Left kidney (tissue), 8 donors: Measurements from ENCODE around the gene ADORA2A. TPM values are rescaled to one million over a fixed set of nuclear protein-coding genes. Genes with fewer than 3 reads are reported as not detected.

Source experiments
- DNase-seq: peaks from one replicate; pipeline ENCODE4 v3.0.0-alpha.2; 2013
- long read RNA-seq, 8 donors: transcript quantifications; one replicate each; lab custom pipeline, GENCODE V29; 2026
- polyA plus RNA-seq: library from polyadenylated mRNA; unstranded; fragments of 120-200 nt; gene quantifications from one replicate; pipeline ENCODE4 v1.2.1, GENCODE V29; 2013; ENCODE audit not compliant: insufficient read length

The ADORA2A gene
- 7.1 TPM for polyA plus RNA-seq
- long read RNA-seq, donor 1, partial matches to known transcripts = 0 of 1 reads
- long read RNA-seq, donor 1, other reads (novel, unspliced or antisense) = 0 of 1 reads
- long read RNA-seq, donor 2 = 0 reads
- long read RNA-seq, donor 3, partial matches to known transcripts = 0 of 1 reads
- long read RNA-seq, donor 3, other reads (novel, unspliced or antisense) = 0 of 1 reads
- long read RNA-seq, donor 4 = 0 reads
- long read RNA-seq, donor 5 = 0 reads
- long read RNA-seq, donor 6 = 0 reads
- long read RNA-seq, donor 7 = 0 reads
- long read RNA-seq, donor 8 = 0 reads

- DNase-seq = no peak
Observed at GRCh38 chr22:24427500-24428164, at the start of gene ADORA2A. Gene ADORA2A (plus strand): TSS chr22:24427599. CDS start chr22:24433405, 5,806 bp downstream.

- DNase-seq = no peak
Observed at GRCh38 chr22:24379536-24379935, 47.9 kb upstream of the ADORA2A start.

- no peak for DNase-seq
Observed at GRCh38 chr22:24380220-24380904, 47.0 kb upstream of the ADORA2A start.

DNA sequence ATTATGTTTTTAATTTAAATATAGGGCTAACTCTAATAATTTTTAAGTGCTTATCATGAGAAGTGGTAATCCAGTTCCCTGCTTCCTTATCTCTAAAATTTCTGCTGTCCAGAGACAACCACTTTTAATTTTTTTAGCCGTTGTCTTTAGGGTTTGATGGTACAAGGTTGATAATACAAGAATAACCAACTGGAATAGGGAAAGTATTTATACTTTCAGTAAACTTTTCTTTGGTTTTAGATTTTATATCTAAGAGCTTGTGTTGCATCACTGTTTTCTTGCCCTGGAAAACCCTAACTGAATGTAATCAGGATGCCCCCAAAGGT, 46.5 kb upstream of the ADORA2A start:
- DNase-seq = no peak

GRCh38 chr22:24383061-24383460, 44.3 kb upstream of the ADORA2A start:
- no peak for DNase-seq

DNA sequence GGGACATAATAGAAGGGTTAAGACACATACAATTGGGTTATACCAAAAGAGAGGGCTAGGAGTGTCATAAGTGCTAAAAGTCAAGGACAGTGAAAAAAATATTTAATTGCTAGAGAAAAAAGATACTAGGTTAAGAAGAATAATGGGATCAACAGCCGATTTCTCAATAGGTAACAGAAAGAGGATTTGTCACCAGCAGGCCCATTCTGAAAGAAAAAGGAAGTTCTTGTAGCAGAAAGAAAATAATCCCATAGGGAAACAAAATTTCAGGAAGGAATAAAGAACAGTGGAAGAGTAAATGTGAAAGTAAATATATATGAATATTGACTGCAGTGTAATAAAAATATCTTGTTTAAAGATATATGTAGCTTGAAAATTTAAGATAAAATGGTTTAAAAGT, 43.3 kb upstream of the ADORA2A start:
- DNase-seq = no peak

DNA sequence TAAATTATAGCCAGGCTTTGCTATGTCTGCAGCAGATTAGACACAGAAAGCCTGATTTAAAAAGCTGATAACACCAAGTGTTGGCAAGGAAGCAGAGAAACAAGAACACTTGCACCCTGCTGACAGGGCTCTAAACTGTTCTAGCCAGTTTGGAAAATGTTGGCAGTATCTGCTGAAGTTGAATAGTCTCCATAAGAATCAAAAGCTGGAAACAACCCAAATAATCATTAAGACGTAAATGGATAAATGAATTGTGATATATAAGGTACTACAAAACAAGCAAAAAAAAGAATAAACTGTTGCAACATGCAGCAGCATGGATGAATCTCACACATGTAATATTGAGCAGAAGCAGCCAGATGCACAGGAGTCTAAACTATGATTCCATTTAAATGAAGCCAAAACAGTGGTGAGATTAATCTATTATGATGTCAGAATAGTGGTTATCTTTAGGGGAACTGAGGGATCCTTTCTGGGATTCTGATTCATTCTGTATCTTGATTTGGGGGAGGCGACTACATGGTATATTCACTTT, 40.4 kb upstream of the ADORA2A start:
- DNase-seq = no peak

GRCh38 chr22:24389680-24390079, 37.7 kb upstream of the ADORA2A start:
- no peak for DNase-seq

GRCh38 chr22:24390156-24390555, 37.2 kb upstream of the ADORA2A start:
- no peak for DNase-seq

DNA sequence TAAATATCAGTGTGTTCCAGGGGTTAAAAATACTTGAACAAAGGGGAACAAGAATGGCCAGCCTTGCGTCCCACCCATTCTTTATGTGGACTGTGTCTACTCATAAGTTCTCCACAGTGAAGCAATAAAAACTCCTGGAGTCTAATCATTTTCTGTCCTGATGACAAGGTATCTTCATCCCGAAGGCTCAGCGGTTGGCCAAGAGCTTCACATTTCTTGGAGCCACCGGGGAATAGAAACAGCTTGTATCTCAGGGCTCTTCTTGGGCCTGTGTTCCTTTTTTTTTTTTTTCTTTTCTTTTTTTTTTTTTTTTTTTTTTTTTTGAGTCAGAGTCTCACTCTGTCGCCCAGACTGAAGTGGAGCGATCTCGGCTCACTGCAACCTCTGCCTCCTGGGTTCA, 36.8 kb upstream of the ADORA2A start:
- no peak for DNase-seq

- no peak for DNase-seq
Observed at GRCh38 chr22:24391836-24392217, 35.6 kb upstream of the ADORA2A start.

DNA sequence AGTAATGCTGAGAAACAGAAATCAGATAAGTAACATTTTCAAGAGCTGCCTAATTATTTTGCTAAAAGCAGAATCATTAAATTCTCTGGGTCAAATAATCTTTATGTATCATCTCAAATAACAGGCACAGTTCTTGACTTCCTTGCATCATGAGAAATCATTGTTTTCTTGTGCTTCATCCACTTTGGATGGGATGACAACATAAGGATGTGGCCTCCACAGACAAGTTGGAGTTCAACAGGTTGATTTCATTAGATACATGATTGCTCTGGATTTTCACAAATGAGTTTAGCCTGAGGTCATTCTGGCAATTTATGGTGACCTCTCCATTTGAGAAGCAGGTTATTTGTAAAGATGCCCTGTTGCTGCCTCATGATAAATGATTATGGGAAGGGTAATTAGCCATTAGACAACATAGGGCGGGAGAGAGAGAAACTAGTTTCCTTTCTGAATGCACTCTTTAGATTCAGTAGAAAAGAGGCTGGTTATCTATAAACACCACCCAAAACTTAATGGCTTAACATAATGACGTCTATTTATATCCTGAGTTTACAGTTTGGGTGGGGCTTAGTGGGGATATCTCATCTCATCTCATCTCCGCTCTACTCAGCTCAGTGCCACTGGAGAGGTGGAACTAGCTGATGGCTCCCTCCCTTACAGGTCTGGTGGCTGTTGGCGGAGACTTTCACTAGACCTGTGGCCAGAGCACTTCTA, 35.0 kb upstream of the ADORA2A start:
- DNase-seq = no peak

DNA sequence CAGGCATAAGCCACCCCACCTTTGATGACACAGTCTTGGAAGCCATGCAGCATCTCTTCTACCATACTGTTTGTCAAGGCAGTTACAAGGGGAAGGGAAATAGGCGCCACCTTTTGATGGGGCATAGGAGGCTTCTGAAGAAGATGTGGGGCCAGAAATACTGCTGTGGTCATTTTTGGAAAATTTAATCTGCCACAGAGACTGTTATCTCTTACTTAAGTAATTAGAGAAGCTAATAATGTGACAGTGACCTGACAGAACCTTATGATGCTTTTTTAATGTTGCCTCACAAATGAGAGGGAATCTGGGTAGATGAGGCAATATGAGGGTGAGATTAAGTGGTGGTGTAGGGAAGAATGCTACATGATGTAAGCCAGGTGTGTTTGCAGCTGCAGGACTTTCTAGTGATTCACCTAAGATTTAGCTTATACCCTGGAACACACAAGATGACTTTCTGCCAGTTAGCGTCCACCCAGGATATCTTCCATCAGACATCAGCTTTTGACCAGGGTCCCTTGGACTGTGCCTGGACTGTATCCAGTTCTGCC, 34.3 kb upstream of the ADORA2A start:
- DNase-seq = no peak

DNA sequence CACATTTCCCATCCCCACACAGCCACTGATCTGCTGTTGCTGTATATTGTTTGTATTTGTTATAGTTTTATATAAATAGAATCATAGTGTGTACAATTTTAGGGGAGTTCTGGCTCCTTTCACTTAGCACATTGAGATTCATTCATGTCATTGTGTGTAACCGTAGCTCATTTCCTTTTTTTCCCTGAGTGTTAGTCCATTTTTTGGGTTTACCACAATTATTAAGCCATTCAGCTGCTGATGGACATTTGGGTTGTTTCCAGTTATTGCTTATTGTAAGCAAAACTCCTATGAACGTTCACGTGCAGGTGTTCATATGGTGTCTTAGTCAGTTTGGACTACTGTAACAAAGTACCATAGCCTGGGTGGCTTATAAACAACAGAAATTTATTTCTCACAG, 33.6 kb upstream of the ADORA2A start:
- no peak for DNase-seq

DNA sequence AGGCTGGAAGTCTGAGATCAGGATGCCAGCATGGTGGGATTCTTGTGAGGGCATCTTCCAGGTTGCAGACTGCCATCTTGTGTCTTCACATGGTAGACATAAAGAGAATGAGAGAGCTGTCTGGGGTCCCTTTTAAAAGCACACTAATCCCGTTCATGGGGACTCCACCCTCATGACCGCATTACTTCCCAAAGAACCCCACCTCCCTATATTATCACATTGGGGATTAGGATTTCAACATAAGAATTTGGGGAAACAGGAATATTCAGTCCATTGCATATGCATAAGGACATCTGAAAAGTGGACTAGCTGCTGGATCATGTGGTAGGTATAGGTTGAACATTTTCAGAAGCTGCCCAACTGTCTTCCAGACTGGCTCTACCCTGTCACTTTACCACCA, 33.1 kb upstream of the ADORA2A start:
- DNase-seq = no peak

DNA sequence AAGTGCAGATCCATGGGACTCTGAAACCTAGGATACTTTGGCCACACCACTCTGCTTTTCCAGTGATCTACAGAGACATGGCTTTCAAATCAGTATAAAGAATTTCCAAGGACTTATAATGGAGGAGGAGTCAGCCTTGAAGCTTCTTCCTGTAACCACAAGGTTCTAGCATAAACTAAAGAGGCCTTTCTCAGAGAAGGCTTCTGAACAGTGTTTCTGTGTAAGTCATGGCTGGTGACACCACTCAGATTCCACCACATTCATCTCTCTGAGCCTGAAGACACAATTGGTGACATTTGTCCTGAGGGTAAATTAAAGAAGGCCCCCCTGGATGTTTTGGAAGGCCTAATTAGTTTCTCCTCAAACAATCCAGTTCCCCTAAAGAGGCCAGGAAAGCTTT, 29.0 kb upstream of the ADORA2A start:
- DNase-seq = no peak

DNA sequence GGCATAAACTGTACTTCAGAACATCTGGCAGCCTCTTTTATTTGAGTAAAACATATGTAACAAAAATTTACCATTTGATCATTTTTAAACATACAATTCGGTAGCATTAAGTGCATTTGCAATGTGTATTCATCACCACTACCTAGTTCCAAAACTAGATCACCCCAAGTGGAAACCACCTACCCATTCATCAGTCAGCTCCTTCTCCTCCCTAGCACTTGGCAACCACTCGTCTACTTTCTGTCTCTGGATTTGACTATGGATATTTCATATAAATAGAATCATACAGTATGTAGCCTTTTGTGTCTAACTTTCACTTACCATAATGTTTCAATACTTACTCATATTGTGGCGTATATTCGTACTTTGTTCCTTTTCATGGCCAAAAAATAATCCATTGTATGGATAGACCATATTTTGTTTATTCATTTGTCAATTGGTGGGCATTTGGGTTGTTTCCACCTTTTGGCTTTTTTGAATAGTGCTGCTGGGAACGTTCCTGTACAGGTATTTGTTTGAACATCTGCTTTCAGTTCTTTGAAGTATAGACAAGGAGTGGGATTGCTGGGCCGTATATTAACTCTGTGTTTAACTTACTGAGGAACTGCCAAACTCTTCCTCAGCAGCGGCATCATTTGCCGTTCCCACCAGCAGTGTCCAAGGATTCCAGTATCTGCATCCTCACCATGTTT, 27.2 kb upstream of the ADORA2A start:
- DNase-seq = no peak

- no peak for DNase-seq
Observed at GRCh38 chr22:24400726-24401596, 26.4 kb upstream of the ADORA2A start.

- DNase-seq = no peak
Observed at GRCh38 chr22:24401931-24402367, 25.4 kb upstream of the ADORA2A start.

DNA sequence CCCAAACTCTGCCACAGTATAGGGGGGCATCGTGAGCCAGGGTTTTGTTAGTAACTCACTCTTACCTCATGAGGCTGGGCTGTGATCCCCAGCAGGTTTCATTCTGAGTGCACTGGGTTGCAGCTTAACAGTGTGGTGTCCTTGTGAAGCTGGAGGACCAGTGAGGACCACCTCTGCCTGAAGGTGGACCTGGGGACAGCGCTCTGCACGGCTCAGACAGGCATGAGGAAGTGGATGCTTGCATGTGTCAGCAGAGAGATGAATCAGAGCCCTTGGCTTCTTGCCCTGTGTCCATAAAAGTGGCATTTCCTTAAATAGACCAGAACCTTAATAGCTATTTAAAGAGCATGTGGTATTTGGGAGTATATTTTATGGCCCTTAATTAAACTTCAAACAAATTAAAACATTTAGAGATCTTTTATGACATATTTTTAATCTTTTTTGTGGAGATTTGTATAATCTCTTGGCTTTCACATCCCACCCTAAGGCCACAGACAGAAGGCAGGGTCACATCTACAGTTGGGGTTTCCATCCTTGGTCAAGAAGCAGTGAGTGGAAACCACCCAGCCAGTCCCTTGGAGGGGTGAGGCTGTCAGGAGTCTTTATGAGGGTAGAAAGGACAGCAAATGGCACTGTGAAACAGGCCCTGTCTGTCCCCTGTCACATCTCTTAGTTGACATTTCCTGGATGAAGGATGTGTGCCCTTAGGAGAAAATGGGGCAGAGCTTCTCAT, 24.8 kb upstream of the ADORA2A start:
- DNase-seq = peak; percentile 71
